HG03139 (cell line): Measurements from ENCODE around the gene TRPV2.
A peak's percentile ranks its signal among the peaks of the same experiment; 100 is the strongest.

Experiments
- ATAC-seq: cut with Tn5 transposase; IDR thresholded peaks from one replicate; pipeline ENCODE4 v1.9.1; 2021; ENCODE audit not compliant: unreplicated experiment

TRPV2 gene

GRCh38 chr17:16406742-16407674 lies 8.4 kb upstream of the TRPV2 start:
- ATAC-seq: no peak

- peak; percentile 79 for ATAC-seq
These were observed 7.3 kb upstream of the TRPV2 start for GRCh38 chr17:16407911-16408588.

- no peak for ATAC-seq
These were observed 2.0 kb downstream of the TRPV2 start for GRCh38 chr17:16417399-16417798.

- no peak for ATAC-seq
These were observed 2.7 kb downstream of the TRPV2 start for GRCh38 chr17:16417896-16418684.

GRCh38 chr17:16418685-16419068 lies 3.3 kb downstream of the TRPV2 start:
- ATAC-seq: no peak

GRCh38 chr17:16419074-16419928 lies 3.9 kb downstream of the TRPV2 start:
- no peak for ATAC-seq

- ATAC-seq: no peak
These were observed 4.5 kb downstream of the TRPV2 start for GRCh38 chr17:16419929-16420271.

- ATAC-seq: no peak
These were observed 7.0 kb downstream of the TRPV2 start for GRCh38 chr17:16422416-16422815.

GRCh38 chr17:16423226-16423872 lies 8.0 kb downstream of the TRPV2 start:
- no peak for ATAC-seq

- ATAC-seq: no peak
These were observed 9.8 kb downstream of the TRPV2 start for GRCh38 chr17:16425202-16425601.

GRCh38 chr17:16425698-16426659 lies 10.6 kb downstream of the TRPV2 start:
- ATAC-seq: no peak

- ATAC-seq: no peak
These were observed 11.6 kb downstream of the TRPV2 start for GRCh38 chr17:16427020-16427419.

- ATAC-seq: no peak
These were observed 12.9 kb downstream of the TRPV2 start for GRCh38 chr17:16428098-16428882.

- ATAC-seq: no peak
These were observed 13.7 kb downstream of the TRPV2 start for GRCh38 chr17:16429083-16429482.

GRCh38 chr17:16430650-16431049 lies 15.3 kb downstream of the TRPV2 start:
- ATAC-seq: no peak

GRCh38 chr17:16432017-16432416 lies 16.6 kb downstream of the TRPV2 start:
- ATAC-seq: no peak

GRCh38 chr17:16433514-16433913 lies 18.1 kb downstream of the TRPV2 start:
- ATAC-seq: no peak

- no peak for ATAC-seq
These were observed 19.3 kb downstream of the TRPV2 start for GRCh38 chr17:16434662-16435061.
